Fibroblast of the aortic adventitia (primary cell): Measurements from ENCODE around the gene SENP2. TPM values are rescaled to one million over a fixed set of nuclear protein-coding genes. Genes with fewer than 3 reads are reported as not detected.
"Not testable (repeated sequence)": the region's sequence is repeated elsewhere in the genome, so short reads cannot be mapped to it uniquely, and the experiment has no call there.

ENCODE experiments used
- DNase-seq: peaks from one replicate; pipeline ENCODE4 v3.0.0-alpha.2; 2010; ENCODE audit warnings: low read depth
- H3K4me3 ChIP-seq: 2 replicates; pipeline ENCODE4 v1.5.1; 2011; ENCODE audit warnings: low read depth, mild to moderate bottlenecking, control low read depth, low read length, moderate library complexity
- total RNA-seq: library from RNA; depleted of rRNA; stranded (reverse); fragments of >200 nt; gene quantifications from 2 replicates; pipeline ENCODE4 v1.2.3, GENCODE V29; 2012; ENCODE audit warnings: low replicate concordance
- TF ChIP-seq, protein P1 (sequence below): IDR thresholded peaks from 2 replicates; pipeline ENCODE4 v1.5.1; 2011; ENCODE audit warnings: mild to moderate bottlenecking, low read length, control low read depth, inconsistent platforms; ENCODE audit not compliant: insufficient read depth

Gene SENP2
- total RNA-seq, 1 donor, result 34.8 TPM

DNA sequence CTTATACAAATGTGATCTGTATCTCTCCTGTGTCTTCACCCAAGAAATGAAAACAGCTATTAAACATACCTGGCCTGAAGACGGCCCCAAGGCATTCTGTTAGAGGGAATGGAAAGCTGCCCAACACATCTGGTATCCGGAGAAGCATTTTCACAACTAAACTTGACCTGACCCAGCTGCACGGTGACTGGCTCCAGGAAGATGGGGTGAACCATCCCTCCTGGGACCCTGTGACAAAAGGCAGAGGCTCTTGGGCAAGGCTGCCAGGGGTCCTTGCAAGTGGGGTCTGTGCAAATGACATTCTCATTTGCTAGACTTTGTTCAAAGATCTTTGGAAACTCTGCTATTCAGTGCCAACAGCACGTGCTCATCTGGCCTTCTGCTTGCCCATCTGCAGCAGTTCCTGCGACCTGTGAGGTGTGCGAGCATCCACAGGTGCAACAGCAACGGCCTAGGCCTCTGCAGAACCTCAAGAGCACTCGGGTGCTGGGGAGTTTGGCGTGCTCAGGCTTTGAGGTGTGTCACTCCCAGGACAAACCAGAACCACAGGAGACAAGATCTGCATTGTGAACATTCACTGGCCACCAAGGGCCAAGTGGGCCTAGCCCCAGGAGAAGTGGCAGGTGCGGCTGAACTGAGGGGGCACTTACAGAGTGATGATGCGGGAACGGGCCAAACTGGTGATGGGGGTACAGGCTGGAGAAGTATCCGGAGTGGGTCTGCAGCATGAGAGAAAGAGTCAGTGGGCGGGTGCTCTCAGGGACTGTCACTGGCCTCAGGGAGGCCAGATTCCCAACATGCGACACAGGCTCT is 71.8 kb downstream of the SENP2 start:
- TF ChIP-seq, protein P1, sequence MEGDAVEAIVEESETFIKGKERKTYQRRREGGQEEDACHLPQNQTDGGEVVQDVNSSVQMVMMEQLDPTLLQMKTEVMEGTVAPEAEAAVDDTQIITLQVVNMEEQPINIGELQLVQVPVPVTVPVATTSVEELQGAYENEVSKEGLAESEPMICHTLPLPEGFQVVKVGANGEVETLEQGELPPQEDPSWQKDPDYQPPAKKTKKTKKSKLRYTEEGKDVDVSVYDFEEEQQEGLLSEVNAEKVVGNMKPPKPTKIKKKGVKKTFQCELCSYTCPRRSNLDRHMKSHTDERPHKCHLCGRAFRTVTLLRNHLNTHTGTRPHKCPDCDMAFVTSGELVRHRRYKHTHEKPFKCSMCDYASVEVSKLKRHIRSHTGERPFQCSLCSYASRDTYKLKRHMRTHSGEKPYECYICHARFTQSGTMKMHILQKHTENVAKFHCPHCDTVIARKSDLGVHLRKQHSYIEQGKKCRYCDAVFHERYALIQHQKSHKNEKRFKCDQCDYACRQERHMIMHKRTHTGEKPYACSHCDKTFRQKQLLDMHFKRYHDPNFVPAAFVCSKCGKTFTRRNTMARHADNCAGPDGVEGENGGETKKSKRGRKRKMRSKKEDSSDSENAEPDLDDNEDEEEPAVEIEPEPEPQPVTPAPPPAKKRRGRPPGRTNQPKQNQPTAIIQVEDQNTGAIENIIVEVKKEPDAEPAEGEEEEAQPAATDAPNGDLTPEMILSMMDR, result no peak
- no peak overlapping the region for H3K4me3 ChIP-seq
- no peak for DNase-seq

DNA sequence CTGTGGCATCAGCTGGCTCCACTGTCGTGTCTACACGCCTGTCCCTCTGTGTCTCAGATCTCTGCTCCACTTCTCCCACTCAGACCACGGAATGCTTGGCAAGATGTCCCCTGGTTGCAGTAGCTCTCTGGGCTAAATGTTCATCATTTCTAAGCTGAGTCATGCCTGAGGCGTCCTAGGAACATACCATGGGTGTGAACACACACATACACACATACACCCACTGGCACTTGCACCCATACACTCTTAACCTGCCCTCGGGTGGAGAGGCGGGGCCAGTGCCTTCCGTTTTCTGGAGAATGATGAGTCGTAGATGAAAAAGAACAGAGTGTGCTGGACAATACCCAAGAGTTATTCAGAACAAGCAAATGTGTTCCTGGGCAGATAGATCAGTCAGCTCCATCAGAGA is 72.4 kb downstream of the SENP2 start:
- TF ChIP-seq, protein P1, result no peak
- H3K4me3 ChIP-seq, result no peak overlapping the region
- peak; percentile 99 for DNase-seq

DNA sequence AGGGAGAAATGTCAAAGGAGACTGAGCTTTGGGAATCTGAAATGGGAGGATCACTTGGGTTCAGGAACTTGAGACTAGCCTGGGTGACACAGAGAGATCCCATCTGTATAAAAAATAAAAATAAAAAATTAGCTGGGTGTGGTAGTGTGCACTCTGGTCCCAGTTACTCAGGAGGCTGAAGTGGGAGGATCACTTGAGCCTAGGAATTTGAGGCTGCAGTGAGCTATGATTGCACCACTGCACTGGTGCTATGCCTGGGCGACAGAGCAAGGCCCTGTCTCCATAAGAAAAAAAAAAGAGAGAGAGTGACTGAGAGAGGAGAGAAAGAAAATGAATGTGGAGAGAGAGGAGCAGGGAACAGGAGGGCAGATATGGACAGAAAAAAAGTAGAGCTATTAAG is 72.8 kb downstream of the SENP2 start:
- no peak for DNase-seq
- no peak overlapping the region for H3K4me3 ChIP-seq
- TF ChIP-seq, protein P1, result no peak

DNA sequence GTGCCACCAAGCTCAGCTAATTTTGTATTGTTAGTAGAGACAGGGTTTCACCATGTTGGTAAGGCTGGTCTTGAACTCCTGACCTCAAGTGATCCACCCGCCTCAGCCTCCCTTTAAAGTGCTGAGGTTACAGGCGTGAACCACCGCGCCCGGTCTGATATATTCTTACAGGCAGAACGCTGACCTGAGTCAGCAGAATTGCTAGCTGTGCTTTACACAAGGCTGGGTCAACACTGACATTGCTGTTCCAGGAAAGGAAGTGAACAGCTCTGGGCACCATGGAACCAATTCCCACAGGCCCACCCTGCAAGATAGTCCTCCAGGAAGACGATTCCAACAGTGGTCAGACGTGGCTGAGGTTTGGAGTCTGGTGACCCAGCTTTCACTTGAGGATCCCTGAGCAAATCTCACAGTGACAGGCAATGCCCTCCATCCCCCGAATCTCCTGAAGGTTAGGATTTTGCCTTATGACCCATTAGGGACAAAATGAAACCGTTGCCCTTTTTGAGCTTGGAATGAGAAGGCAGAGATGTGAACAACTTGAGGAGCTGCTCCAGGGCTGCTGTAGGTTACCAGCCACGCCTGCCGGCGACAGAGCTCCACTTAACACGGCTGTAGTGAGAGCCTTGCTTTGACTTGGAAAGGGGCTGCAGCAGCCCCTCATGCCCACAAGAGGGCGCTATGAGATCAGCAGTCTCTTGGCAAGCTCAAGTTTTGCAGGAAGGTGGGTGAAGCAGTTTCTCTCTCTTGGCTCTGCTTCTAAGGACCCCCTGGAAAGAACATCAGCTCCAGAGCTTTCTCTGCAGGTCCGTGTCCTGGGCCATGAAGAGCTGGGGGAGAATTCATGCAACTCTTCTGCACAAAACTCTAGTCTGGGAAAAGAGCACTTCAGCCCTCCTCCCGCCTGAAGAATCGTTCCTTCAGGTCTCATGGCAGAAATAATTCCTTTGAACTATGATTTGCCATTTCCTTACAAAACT is 74.1 kb downstream of the SENP2 start:
- no peak overlapping the region for H3K4me3 ChIP-seq
- TF ChIP-seq, protein P1, result peak; percentile 100
- DNase-seq, result peak; percentile 86

DNA sequence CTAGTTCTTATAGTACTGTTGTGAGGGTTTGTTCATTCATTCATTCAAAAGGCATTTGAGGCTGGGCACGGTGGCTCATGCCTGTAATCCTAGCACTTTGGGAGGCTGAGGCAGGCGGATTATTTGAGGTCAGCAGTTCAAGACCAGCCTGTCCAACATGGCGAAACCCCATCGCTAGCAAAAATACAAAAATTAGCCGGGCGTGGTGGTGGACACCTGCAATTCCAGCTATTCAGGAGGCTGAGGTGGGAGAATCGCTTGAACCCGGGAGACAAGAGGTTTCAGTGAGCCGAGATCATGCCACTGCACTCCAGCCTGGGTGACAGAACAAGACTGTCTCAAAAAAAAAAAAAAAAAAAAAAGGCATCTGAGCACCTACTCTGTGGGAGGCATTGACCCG is 75.2 kb downstream of the SENP2 start:
- H3K4me3 ChIP-seq, DNase-seq: not testable (repeated sequence)

DNA sequence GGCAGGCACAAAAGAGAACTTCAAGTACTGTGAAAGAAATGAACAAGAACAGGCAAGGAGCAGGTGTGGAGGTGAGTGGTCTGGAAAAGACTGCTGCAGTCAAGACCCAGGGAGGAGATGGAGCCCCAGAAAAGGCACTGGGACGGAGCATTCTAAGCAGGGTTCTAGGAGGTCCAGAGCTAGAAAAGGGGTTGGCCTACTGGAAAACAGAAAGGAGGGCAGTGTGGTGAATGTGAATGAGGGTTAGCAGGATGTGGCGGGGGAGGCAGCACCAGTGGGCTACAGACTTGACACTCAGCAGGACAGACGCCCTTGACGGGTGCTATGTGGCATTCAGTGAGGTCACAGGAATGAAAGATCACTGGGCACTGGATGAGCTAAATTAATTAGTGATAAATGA is 75.7 kb downstream of the SENP2 start:
- TF ChIP-seq, protein P1, result no peak
- no peak for DNase-seq
- H3K4me3 ChIP-seq, result no peak overlapping the region

DNA sequence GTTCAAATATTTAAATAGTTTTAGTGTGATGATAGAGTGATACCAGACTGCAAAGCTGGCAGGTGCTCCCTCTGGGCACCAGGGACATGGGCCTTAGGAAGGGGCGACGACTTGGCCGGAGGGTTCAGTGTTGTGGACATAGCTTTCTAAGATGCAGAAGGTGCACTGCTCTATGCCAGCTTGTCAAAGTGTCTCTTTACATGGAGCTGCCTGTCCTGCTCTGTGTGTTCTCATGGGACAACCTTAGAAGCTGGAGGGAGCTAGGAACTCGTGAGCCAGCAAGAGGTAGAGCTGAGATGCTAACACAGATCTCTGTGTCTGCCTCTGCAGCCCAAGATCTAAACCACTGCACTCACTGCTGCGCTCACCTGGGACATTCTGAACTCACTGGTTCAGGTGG is 77.8 kb downstream of the SENP2 start:
- H3K4me3 ChIP-seq, result no peak overlapping the region
- DNase-seq, result no peak
- TF ChIP-seq, protein P1, result no peak
